Activated CD4-positive, alpha-beta T cell treated with anti-CD3 and anti-CD28 coated beads for 48 hours (primary cell): ENCODE measurements around the gene CYP4F8.
"Not testable (repeated sequence)": the region's sequence is repeated elsewhere in the genome, so short reads cannot be mapped to it uniquely, and the experiment has no call there.

Experiments
- DNase-seq: peaks from one replicate; pipeline ENCODE4 v3.0.0-alpha.2; 2020

CYP4F8 gene

DNA sequence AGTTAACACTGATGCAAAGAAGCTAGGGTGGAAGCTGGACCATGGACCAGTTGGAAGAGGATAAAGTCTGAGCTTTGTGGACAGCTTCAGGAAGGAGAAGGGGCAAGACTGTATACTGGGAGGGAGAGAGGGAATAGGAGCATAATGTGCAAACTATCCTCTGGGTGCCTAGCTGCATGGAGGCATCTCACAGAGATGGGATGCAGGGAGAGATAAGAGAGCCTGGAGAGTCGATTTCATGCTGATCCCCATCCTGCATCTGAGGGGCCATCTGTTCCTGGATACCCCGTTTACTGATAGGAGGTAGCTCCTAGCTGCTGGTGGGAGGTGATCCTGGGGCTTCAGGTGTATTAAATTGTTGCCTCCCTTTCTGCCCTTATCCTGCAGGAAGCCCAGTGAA, 34.5 kb downstream of the CYP4F8 start:
- no peak for DNase-seq

DNA sequence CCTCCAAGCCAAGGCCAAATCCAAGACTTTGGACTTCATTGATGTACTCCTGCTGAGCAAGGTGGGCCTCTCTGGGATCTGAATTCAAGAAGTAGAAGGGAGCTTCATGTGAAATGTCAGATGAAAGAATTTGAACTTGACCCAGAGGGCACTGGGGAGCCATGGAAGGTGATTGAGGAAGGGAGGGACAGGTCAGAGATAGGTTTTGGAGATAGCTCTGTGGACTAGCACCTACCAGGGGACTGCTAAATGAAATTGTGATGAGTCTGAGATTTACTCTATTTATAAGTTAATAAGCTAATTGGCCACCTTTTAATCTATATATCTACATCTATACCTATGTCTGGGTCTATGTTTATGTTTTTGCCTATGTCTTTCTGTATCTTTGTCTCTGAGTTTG, 35.1 kb downstream of the CYP4F8 start:
- not testable (repeated sequence) for DNase-seq

DNA sequence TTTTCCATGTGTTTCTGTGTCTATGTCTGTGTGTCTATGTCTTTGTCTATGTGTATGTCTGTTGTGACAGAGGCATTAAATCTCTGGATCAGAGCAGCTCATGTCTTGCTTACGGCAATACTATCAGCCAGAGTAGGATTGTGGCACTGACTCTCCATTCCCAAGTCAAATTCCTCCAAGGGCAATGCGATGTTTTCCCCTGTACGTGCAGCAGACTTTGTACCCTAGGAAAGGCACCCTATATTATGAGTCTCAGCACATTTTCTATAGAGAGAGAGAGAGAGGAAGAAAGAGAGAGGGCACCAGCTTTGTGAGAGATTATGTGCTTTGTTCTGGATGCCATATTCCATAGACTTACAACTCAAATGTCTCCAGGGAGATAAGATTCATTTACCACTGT, 36.8 kb downstream of the CYP4F8 start:
- DNase-seq, result no peak

DNA sequence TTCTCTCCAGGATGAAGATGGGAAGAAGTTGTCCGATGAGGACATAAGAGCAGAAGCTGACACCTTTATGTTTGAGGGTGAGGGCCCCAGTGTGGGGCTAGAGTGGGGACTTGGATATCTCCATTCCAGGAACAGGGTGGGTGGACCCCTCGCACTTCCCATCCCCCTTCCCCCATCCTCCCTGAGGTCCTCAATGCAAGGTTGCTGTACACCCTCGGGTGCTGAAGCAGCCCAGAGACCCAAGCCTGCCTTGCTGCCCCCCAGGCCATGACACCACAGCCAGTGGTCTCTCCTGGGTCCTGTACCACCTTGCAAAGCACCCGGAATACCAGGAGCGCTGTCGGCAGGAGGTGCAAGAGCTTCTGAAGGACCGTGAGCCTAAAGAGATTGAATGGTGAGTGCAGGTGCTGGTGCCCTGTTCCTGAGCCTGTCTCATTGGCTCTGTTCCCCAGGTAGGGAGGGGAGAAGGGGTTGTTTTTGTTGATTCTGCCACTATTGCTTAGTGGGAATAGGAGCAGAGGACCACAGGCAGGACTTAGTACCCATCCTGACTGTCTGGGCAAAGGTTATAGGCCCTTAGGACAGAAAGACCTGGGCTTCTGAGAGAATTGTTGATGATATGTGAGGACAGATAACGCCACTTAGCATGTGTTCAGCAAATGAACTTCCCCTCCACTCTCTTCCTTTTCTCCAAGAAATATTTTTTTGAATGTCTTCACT, 37.7 kb downstream of the CYP4F8 start:
- DNase-seq, result no peak

DNA sequence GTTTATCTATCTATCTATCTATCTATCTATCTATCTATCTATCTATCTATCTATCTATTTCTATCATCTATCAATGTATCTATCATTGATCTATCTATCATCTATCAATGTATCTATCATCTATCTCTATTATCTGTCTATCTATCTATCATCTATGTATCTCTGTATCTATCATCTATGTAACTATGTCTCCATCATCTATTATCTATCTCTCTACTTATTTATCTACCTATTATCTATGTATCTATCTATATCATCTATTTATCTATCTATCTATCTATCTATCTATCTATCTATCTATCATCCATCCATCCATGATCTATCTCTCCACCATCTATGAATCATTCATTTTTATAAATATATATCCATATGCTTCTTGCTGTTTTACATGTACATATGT, 41.4 kb downstream of the CYP4F8 start:
- DNase-seq, result no peak

DNA sequence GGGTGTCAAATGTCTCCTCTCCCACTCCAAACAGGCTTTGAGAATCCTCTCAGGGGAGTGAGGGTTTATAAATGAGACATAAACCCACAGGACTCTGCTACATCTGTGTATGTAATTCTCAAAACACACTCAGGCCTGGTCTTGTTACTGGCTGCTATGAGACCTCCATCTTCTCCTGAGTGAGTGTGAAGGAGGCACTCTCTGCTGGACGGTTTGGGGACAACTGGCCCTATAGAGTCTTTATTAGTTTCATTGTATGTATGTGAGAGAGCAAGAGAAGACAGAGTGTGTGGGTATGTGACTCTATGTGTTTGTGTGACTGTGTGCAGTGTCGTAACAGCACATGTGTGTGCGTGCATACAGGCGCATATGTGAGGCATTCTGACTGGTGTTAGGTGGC, 48.2 kb downstream of the CYP4F8 start:
- no peak for DNase-seq

DNA sequence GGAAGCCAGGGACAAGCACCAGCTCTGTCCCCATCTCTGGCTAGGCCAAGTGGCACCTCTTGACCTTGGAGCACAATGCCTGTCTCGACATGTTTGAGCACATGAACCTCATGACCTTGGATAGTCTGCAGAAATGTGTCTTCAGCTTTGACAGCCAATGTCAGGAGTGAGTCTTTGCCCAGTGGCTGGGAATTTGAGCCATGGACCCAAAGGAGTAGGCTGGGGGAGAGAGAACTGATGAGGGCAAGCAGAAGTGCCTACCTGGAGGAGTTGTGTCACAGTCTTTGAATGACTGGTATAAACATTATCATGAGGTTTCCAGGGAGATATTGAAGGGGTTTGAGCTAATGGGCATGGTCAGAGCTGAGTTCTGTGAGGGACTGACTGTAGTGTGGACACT, 51.2 kb downstream of the CYP4F8 start:
- no peak for DNase-seq

DNA sequence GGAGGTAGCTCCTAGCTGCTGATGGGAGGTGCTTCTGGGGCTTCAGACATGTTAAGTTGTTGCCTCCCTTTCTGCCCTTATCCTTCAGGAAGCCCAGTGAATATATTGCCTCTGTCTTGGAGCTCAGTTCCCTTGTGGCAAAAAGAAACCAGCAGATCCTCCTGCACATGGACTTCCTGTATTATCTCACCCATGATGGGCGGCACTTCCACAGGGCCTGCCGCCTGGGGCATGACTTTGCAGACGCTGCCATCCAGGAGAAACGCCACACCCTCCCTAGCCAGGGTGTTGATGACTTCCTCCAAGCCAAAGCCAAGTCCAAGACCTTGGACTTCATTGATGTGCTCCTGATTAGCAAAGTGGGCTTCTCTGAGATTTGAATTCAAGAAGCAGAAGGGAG, 51.9 kb downstream of the CYP4F8 start:
- no peak for DNase-seq

DNA sequence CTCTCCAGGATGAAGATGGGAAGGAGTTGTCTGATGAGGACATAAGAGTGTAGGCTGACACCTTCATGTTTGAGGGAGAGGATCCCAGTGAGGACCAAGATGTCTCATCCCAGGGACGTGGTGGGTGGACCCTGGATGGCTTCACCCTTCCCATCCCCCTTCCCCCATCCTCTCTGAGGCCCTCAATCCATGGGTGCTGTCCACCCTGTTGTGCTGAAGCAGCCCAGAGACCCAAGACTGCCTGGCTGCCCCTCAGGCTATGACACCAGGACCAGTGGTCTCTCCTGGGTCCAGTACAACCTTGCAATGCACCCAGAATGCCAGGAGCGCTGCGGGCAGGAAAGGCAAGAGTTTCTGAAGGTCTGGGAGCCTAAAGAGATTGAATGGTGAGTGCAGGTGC, 54.4 kb downstream of the CYP4F8 start:
- no peak for DNase-seq

DNA sequence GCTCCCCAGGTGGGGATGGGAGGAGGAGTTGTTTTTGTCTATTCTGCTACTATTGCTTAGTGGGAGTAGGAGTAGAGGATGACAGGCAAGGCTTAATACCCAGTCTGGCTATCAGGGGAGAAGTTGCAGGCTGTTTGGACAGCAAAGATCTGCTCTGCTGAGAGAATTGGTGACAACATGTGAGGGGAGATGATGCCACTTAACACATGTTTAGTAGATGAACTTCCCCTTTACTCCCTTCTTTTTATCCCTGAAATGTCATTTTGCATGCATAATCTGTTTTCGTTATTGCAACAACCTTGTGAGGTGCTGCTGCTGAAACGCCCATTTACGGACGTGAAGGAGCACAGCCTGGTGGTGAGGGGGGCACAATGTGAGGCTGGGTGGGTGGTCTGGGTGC, 54.9 kb downstream of the CYP4F8 start:
- DNase-seq, result no peak

DNA sequence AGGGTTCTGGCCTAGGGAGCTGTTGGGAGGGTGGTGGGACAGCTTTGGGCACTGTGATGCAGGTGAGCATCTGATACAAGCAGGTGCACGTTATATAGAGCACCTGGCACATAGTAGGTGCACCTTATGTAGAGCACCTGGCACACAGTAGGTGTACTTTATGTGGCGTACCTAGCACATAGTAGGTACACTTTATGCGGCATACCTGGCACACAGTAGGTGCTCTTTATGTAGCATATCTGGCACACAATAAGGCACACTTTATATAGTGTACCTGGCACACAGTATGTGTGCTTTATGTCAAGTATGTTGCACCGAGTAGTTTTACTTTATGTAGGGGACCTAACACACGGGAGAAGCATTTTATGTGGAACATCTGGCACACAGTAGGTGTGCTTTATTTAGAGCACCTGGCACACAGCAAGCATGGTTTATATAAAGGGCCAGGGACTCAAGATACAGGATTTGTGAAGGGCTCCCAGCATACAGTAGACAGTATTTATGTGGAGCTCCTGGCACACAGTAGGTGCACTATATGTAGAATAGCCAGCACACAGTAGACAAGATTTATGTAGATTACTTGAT, 56.3 kb downstream of the CYP4F8 start:
- no peak for DNase-seq

DNA sequence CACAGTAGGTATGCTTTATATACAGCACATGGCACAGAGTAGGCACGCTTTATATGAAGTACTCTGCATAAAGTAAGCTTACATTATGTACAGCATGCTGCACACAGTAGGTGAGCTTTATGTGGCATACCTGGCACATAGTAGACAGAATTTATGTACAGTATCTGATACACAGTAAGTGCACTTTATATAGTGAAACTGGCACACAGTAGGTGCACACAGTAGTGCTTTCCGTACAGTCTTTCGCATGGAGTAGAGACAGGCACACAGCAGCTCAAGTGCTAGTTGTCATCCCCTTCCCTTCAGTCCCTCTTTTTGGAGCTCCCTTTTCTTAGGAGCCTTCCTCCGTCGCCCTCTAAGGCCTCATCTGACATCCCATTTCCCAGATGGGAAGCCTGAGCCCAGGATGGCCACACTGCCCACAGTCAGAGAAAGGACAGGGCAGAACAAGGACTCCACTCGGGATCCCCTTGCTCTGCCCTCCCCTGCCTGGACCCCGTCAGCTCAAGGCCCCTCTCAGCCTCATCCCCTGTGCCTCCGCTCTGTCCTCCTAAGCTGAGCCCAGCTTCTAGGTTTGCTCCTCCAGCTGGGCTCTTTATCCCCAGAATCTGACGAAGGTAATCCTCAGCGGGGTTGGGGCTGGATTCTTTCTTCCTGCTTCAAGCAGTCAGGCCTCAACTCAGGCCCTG, 57.0 kb downstream of the CYP4F8 start:
- no peak for DNase-seq

DNA sequence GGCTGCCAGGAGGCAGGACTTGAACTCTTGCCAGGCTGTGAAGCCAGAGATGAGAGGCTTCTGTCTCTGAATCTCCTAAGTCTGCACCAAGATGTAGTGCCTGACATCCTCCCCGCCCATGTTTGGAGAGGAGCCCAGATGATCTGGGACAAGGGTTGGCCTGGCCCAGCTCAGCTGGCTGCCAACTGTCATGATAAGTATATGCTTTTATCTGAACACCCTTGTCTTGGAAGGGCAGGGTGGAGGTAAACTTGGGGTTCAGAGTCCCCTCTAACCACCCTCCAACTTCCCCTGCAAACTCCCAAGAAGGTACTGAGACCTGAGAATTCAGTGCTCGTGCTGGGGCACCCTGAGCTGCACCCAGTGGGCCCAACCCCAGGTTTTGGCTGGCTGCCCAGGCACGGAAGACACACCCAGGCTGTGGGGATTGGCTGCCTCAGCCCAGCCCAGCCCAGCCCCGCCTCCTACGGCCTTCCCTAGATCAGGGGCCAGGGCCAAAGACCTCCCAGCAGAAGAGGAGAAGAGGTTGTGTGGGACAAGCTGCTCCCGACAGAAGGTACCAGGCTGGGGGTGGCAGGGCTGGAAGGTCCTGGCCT, 57.7 kb downstream of the CYP4F8 start, which contains the start of gene CYP4F12:
CYP4F12 (plus strand) TSS at position 508 of the 596 bp plus-strand sequence. CDS start 443 bp downstream, outside the sequence.
- DNase-seq, result peak; percentile 35

DNA sequence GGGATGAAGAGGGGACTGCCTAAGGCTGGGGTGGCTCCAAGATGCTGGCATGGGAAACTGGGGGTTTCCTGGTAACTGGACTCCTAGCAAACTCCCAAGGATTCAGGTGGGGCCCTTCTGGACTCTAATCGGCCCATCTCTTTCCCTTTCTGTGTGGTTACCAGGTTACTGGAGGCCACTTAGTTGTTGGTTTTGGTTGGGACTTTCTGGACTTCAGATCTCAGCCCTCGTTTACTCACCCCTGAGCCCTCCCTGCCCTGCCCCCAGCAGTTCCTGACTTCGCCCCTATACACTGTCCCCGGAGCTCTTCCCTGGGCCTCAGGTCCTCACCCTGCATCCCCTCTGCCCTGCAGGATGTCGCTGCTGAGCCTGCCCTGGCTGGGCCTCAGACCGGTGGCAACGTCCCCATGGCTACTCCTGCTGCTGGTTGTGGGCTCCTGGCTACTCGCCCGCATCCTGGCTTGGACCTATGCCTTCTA, 58.2 kb downstream of the CYP4F8 start:
- DNase-seq, result no peak

DNA sequence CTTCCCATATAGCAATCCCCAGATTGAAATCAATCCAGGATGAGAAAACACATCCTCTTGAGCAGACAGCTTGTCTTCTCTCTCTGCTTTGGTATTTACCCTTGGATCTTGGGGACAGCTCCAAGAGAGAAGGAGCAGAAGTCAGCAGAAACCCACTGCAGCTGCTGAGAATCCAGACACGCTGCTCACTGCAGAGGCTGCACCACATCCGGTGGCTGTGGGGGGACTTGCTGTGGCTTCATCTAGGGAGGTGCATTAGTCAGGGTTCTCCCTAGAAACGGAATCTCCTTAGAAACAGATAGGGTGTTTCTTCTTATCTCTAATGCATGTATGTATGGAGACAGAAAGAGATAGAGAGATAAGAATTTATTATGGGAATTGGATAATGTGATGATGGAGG, 60.5 kb downstream of the CYP4F8 start:
- DNase-seq, result no peak

DNA sequence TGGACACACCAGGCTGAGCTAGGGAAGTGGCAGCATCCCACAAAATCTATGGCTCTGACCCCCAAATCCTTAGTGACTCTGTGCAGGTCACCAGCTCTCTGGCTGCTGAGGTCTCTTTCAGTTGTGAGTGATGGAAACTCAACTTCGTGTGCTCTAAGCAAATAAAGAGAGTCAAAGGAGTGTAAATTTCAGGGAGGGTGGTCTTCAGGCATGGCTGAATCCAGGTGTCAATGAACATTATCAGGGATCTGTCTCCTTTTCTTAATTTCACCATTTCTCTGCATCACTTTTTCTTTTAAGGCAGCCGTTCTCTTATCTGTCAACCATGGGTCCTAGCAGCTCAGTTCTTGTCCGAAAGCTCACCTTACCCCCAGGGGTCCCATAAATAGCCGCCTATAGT, 64.1 kb downstream of the CYP4F8 start:
- no peak for DNase-seq

DNA sequence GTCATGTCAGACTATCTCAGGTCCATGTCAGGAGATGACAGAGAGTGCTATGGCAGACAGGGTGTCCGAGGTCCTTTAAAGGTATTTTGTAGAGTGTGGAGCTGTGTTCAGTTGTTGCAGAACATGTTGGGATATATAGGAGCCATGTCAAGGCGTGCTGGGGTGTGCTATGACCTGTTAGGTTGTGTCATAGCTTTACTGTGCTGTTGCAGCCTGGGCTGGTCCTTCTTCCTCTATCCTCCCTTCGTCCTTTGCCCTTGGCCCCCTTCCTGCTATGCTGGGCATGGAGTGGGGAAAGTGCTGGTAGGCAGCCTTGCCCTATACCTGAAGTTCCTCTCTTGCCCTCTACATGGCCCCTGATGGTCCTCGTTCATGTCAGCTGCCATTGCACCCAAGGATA, 64.8 kb downstream of the CYP4F8 start:
- not testable (repeated sequence) for DNase-seq
